HepG2 (cell line): Measurements from ENCODE around the gene SHF. TPM values are rescaled to one million over a fixed set of nuclear protein-coding genes. Genes with fewer than 3 reads are reported as not detected.

Source experiments
- ESRRA ChIP-seq: sonication (generic); formaldehyde crosslinking; IDR thresholded peaks from 2 replicates; pipeline ENCODE4 v1.5.1; 2020; ENCODE audit warnings: mild to moderate bottlenecking, low read depth, missing genetic modification reagents
- MAFK ChIP-seq, 2 experiments: IDR thresholded peaks in 1 of 2; conservative IDR thresholded peaks in 1 of 2; 2 replicates each; pipeline ENCODE4 v1.6.1; 2011; ENCODE audit warnings: improper control_type of control experiment in 2 of 2, low read length in 2 of 2
- NFKB2 ChIP-seq: sonication (generic); formaldehyde crosslinking; IDR thresholded peaks from 2 replicates; pipeline ENCODE4 v1.4.0; 2020; ENCODE audit warnings: missing genetic modification reagents, borderline replicate concordance
- ONECUT2 ChIP-seq: sonication (generic); formaldehyde crosslinking; IDR thresholded peaks from 2 replicates; pipeline ENCODE4 v1.4.0; 2020; ENCODE audit warnings: missing genetic modification reagents
- PHB2 ChIP-seq: fragments of 450-650 bp; IDR thresholded peaks from 2 replicates; pipeline ENCODE4 v1.6.1; 2018; ENCODE audit not compliant: partially characterized antibody
- SIN3B ChIP-seq: fragments of 150-350 bp; IDR thresholded peaks from 2 replicates; pipeline ENCODE4 v1.6.1; 2014; ENCODE audit warnings: low read length
- SP1 ChIP-seq, 2 experiments: fragments of 450-650 bp in 1 of 2; sonication (generic) in 1 of 2; formaldehyde crosslinking in 1 of 2; IDR thresholded peaks; 2 replicates each; pipeline versions ENCODE4 v1.4.0 to v1.6.1; 2016 to 2020; ENCODE audit warnings: missing genetic modification reagents in 1 of 2
- ZBTB21 ChIP-seq: sonication (generic); formaldehyde crosslinking; IDR thresholded peaks from 2 replicates; pipeline ENCODE4 v1.4.0; 2020; ENCODE audit warnings: missing genetic modification reagents
- ZFP36L2 ChIP-seq: sonication (generic); formaldehyde crosslinking; IDR thresholded peaks from 2 replicates; pipeline ENCODE4 v1.4.0; 2020; ENCODE audit warnings: missing genetic modification reagents
- ZNF12 ChIP-seq: sonication (generic); formaldehyde crosslinking; IDR thresholded peaks from 2 replicates; pipeline ENCODE4 v1.5.0; 2020; ENCODE audit warnings: missing genetic modification reagents
- ZNF33B ChIP-seq: sonication (generic); formaldehyde crosslinking; IDR thresholded peaks from 2 replicates; pipeline ENCODE4 v1.5.1; 2020; ENCODE audit warnings: mild to moderate bottlenecking, missing genetic modification reagents
- ZNF496 ChIP-seq: sonication (generic); formaldehyde crosslinking; IDR thresholded peaks from 2 replicates; pipeline ENCODE4 v1.8.1; 2023; ENCODE audit warnings: mild to moderate bottlenecking, moderate library complexity, missing genetic modification reagents; ENCODE audit not compliant: insufficient replicate concordance
- ZNF550 ChIP-seq: sonication (generic); formaldehyde crosslinking; IDR thresholded peaks from 2 replicates; pipeline ENCODE4 v1.4.0; 2020; ENCODE audit warnings: mild to moderate bottlenecking, missing genetic modification reagents, borderline replicate concordance
- ZNF850 ChIP-seq: sonication (generic); formaldehyde crosslinking; conservative IDR thresholded peaks from 2 replicates; pipeline ENCODE4 v1.9.0; 2021; ENCODE audit warnings: mild to moderate bottlenecking, missing genetic modification reagents
- ZSCAN29 ChIP-seq: sonication (generic); formaldehyde crosslinking; conservative IDR thresholded peaks from 2 replicates; pipeline ENCODE4 v1.4.0; 2020; ENCODE audit warnings: mild to moderate bottlenecking, missing genetic modification reagents
- polyA plus RNA-seq, 8 experiments: library from polyadenylated mRNA; depleted of rRNA in 3 of 8; stranded (reverse) in 7 of 8; unstranded in 1 of 8; fragments of >200 nt; fragmentation: Illumina TruSeq in 4 of 8; extraction: Trizol in 4 of 8; gene quantifications; 2 replicates each; pipeline versions ENCODE4 v1.2.1 to v1.2.3, GENCODE V29; 2011 to 2016; ENCODE audit warnings: low read depth in 4 of 8, missing spikeins in 1 of 8, mixed read lengths in 1 of 8; ENCODE audit not compliant: insufficient read depth in 1 of 8
- total RNA-seq, 5 experiments: library from RNA; depleted of rRNA; stranded (reverse); fragments of >200 nt; fragmentation: Illumina TruSeq; extraction: Trizol; gene quantifications; 2 replicates each; pipeline ENCODE4 v1.2.3, GENCODE V29; 2016; ENCODE audit warnings: low read depth in 1 of 5
- TF ChIP-seq, protein P1 (sequence below): sonication (generic); formaldehyde crosslinking; IDR thresholded peaks from 2 replicates; pipeline ENCODE4 v1.8.0; 2022; ENCODE audit warnings: missing genetic modification reagents, mild to moderate bottlenecking, moderate library complexity, borderline replicate concordance
- TF ChIP-seq, protein P2 (sequence below): sonication (generic); formaldehyde crosslinking; IDR thresholded peaks from 2 replicates; pipeline ENCODE4 v1.5.1; 2020; ENCODE audit warnings: mild to moderate bottlenecking, missing genetic modification reagents
- TF ChIP-seq, protein P3 (sequence below): sonication (generic); formaldehyde crosslinking; IDR thresholded peaks from 2 replicates; pipeline ENCODE4 v1.4.0; 2020; ENCODE audit warnings: mild to moderate bottlenecking, missing genetic modification reagents
- TF ChIP-seq, protein P4 (sequence below): IDR thresholded peaks from 2 replicates; pipeline ENCODE4 v1.6.1; 2012; ENCODE audit warnings: low read length, improper control_type of control experiment

SHF gene
- total and polyA plus RNA-seq, 2 of the 13 experiments (the other 11 are each of a cell fraction or from before 2014, with no cell fraction given) = 20.9 to 25.5 TPM

DNA sequence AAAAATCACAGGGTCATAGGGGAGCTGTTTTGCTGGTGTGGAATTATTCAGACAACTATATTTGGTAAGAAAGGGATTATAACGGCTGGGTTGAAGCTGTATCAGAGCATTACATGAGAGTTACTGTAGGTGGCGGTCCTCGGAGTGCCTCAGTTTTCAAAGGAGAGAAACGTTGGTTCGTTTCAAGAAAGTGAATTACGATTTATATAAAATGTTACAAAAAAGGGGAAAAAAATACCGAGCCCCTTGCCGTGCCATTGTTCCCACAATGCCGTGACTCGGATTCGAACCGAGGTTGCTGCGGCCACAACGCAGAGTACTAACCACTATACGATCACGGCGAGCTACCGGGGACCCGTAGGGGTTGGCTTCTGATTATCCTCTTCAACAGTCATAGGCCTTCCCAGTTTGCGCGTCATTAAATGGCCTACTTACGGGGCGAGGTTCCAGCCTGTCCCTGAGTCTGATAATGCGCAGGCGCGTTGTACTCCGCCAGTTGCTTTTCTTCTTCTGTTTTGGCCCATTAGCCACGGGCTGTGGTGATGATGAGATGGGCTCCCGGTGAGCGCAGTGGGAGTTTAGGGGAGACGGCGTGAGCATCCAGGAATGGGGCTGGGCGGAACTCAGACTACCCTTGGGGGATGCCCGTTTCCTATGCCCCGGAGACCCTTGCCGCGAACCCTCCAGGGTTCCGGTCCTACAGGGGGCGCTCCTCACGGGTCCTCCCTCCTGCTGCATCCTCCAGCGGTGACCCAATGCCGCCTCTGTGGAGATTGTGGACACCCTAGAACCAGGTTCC lies 10.8 kb upstream of the SHF start (continued):
- TF ChIP-seq, protein P1, sequence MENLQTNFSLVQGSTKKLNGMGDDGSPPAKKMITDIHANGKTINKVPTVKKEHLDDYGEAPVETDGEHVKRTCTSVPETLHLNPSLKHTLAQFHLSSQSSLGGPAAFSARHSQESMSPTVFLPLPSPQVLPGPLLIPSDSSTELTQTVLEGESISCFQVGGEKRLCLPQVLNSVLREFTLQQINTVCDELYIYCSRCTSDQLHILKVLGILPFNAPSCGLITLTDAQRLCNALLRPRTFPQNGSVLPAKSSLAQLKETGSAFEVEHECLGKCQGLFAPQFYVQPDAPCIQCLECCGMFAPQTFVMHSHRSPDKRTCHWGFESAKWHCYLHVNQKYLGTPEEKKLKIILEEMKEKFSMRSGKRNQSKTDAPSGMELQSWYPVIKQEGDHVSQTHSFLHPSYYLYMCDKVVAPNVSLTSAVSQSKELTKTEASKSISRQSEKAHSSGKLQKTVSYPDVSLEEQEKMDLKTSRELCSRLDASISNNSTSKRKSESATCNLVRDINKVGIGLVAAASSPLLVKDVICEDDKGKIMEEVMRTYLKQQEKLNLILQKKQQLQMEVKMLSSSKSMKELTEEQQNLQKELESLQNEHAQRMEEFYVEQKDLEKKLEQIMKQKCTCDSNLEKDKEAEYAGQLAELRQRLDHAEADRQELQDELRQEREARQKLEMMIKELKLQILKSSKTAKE = no peak
- TF ChIP-seq, protein P2, sequence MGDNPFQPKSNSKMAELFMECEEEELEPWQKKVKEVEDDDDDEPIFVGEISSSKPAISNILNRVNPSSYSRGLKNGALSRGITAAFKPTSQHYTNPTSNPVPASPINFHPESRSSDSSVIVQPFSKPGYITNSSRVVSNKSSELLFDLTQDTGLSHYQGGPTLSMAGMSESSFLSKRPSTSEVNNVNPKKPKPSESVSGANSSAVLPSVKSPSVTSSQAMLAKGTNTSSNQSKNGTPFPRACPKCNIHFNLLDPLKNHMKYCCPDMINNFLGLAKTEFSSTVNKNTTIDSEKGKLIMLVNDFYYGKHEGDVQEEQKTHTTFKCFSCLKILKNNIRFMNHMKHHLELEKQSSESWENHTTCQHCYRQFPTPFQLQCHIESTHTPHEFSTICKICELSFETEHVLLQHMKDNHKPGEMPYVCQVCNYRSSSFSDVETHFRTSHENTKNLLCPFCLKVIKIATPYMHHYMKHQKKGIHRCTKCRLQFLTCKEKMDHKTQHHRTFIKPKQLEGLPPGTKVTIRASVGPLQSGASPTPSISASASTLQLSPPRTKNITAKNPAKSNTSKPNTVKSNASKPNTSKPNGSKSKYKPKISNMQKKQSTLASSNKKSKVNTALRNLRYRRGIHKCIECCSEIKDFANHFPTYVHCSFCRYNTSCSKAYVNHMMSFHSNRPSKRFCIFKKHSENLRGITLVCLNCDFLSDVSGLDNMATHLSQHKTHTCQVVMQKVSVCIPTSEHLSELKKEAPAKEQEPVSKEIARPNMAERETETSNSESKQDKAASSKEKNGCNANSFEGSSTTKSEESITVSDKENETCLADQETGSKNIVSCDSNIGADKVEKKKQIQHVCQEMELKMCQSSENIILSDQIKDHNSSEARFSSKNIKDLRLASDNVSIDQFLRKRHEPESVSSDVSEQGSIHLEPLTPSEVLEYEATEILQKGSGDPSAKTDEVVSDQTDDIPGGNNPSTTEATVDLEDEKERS (CRISPR knock-in tag) = no peak
- TF ChIP-seq PHB2 (no peak), ZNF12 (CRISPR knock-in tag) (no peak), ZNF850 (CRISPR knock-in tag) (no peak), MAFK (conservative IDR thresholded peaks at IDR 0.05 in 1 of 2, IDR thresholded peaks at IDR 0.05 in 1 of 2; ENCODE audit: low read length in 2 of 2) (no peak), ZNF496 (no peak), ZFP36L2 (CRISPR knock-in tag) (no peak), NFKB2 (CRISPR knock-in tag) (peak; percentile 52; the same call in 1 of the 2 replicates), SP1 (IDR thresholded peaks at IDR 0.05) (no peak), SP1 (CRISPR knock-in tag; IDR thresholded peaks at IDR 0.05) (no peak; the same call in none of the 2 replicates), ZNF33B (no peak), ZBTB21 (no peak; the same call in 1 of the 2 replicates), SIN3B (no peak), ONECUT2 (CRISPR knock-in tag) (no peak), ESRRA (CRISPR knock-in tag) (no peak), ZSCAN29 (CRISPR knock-in tag) (peak; percentile 68), ZNF550 (CRISPR knock-in tag) (no peak)
- TF ChIP-seq, protein P3, sequence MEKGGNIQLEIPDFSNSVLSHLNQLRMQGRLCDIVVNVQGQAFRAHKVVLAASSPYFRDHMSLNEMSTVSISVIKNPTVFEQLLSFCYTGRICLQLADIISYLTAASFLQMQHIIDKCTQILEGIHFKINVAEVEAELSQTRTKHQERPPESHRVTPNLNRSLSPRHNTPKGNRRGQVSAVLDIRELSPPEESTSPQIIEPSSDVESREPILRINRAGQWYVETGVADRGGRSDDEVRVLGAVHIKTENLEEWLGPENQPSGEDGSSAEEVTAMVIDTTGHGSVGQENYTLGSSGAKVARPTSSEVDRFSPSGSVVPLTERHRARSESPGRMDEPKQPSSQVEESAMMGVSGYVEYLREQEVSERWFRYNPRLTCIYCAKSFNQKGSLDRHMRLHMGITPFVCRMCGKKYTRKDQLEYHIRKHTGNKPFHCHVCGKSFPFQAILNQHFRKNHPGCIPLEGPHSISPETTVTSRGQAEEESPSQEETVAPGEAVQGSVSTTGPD (CRISPR knock-in tag) = no peak
- TF ChIP-seq, protein P4, sequence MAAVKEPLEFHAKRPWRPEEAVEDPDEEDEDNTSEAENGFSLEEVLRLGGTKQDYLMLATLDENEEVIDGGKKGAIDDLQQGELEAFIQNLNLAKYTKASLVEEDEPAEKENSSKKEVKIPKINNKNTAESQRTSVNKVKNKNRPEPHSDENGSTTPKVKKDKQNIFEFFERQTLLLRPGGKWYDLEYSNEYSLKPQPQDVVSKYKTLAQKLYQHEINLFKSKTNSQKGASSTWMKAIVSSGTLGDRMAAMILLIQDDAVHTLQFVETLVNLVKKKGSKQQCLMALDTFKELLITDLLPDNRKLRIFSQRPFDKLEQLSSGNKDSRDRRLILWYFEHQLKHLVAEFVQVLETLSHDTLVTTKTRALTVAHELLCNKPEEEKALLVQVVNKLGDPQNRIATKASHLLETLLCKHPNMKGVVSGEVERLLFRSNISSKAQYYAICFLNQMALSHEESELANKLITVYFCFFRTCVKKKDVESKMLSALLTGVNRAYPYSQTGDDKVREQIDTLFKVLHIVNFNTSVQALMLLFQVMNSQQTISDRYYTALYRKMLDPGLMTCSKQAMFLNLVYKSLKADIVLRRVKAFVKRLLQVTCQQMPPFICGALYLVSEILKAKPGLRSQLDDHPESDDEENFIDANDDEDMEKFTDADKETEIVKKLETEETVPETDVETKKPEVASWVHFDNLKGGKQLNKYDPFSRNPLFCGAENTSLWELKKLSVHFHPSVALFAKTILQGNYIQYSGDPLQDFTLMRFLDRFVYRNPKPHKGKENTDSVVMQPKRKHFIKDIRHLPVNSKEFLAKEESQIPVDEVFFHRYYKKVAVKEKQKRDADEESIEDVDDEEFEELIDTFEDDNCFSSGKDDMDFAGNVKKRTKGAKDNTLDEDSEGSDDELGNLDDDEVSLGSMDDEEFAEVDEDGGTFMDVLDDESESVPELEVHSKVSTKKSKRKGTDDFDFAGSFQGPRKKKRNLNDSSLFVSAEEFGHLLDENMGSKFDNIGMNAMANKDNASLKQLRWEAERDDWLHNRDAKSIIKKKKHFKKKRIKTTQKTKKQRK = no peak
